B cell (primary cell): ENCODE data around the gene RIC3.
"Not testable (repeated sequence)": the region's sequence is repeated elsewhere in the genome, so short reads cannot be mapped to it uniquely, and the experiment has no call there.

ENCODE experiments used
- CTCF ChIP-seq: fragments of 200-600 bp; IDR thresholded peaks from one replicate; pipeline ENCODE4 v1.8.0; 2022; ENCODE audit warnings: antibody characterized with exemption, mild to moderate bottlenecking
- EZH2 ChIP-seq: IDR thresholded peaks from 2 replicates; pipeline ENCODE4 v1.6.1; 2012; ENCODE audit warnings: borderline replicate concordance, low read depth, mild to moderate bottlenecking, moderate library complexity, low read length; ENCODE audit not compliant: insufficient read depth, poor library complexity, severe bottlenecking

GRCh38 chr11:8161627-8162304 lies 7.1 kb downstream of the RIC3 start:
- not testable (repeated sequence) for TF ChIP-seq EZH2, CTCF
